Right ventricle myocardium superior (tissue), 1 donor: ENCODE data around the gene LAPTM4A. TPM values are rescaled to one million over a fixed set of nuclear protein-coding genes. Genes with fewer than 3 reads are reported as not detected.
"Not testable (repeated sequence)": the region's sequence is repeated elsewhere in the genome, so short reads cannot be mapped to it uniquely, and the experiment has no call there.

ENCODE experiments used
- ATAC-seq: fragments of 200-7000 bp; cut with Tn5 transposase; one replicate; pipeline ENCODE4 v1.9.1; 2020; ENCODE audit warnings: mild to moderate bottlenecking; ENCODE audit not compliant: poor library complexity
- DNase-seq: peaks from one replicate; pipeline ENCODE4 v3.0.0-alpha.2; 2020
- intact Hi-C: fragments of 100-400 bp; cut with DNase I; formaldehyde crosslinking; loops from one replicate; pipeline ENCODE4 v1.11.2; 2022
- long read RNA-seq: library from polyadenylated mRNA; unstranded; transcript quantifications from one replicate; pipeline ENCODE4 v2.0.0, GENCODE V29; 2021
- total RNA-seq: library from RNA; stranded (reverse); fragmentation: NEBNext Ultra II Directional; extraction: Animal tissue kit (Norgen Biotek cat#: 25700); gene quantifications from one replicate; pipeline ENCODE4 v1.2.1, GENCODE V29; 2021
- donor health status: DM: no; HTN: yes; CAD: no; lungs with severe emphysema.

Gene LAPTM4A
- total RNA-seq = 217 TPM
- long read RNA-seq, transcript LAPTM4A-201 (7 exons, 1,765 nt) = major isoform, 330 of 343 reads
- long read RNA-seq, partial matches to known transcripts = 1 of 343 reads
- long read RNA-seq, other reads (novel, unspliced or antisense) = 12 of 343 reads

- ATAC-seq (peak; percentile 96), DNase-seq (peak; percentile 99)
- intact Hi-C loops = no loop called here
Observed at GRCh38 chr2:20051532-20052228, at the start of gene LAPTM4A. TSS of gene LAPTM4A (minus strand) at chr2:20051628. CDS start at chr2:20051520, 108 bp downstream.

GRCh38 chr2:20100711-20101110 is 49.3 kb upstream of the LAPTM4A start:
- intact Hi-C loops = no loop called here
- DNase-seq = no peak
- ATAC-seq = no peak

GRCh38 chr2:20099780-20100179 is 48.4 kb upstream of the LAPTM4A start:
- intact Hi-C loops = loop anchor here (5.0 kb wide), 1 partner anchor 142 kb away; no protein-coding TSS in a partner anchor
- ATAC-seq (no peak), DNase-seq (no peak)

GRCh38 chr2:20097889-20098714 is 46.7 kb upstream of the LAPTM4A start:
- ATAC-seq (peak; percentile 93), DNase-seq (peak; percentile 89)
- intact Hi-C loops = loop anchor here (1.0 to 5.0 kb wide), 2 partner anchors 85 to 141 kb away; no protein-coding TSS in a partner anchor

- ATAC-seq = no peak
- intact Hi-C loops = loop anchor here (5.0 kb wide), 1 partner anchor 138 kb away; no protein-coding TSS in a partner anchor
- no peak for DNase-seq
Observed at GRCh38 chr2:20095469-20095868, 44.0 kb upstream of the LAPTM4A start.

GRCh38 chr2:20094955-20095354 is 43.5 kb upstream of the LAPTM4A start:
- intact Hi-C loops = loop anchor here (5.0 kb wide), 1 partner anchor 138 kb away; no protein-coding TSS in a partner anchor
- DNase-seq (no peak), ATAC-seq (no peak)

- DNase-seq (no peak), ATAC-seq (no peak)
- intact Hi-C loops = no loop called here
Observed at GRCh38 chr2:20094142-20094755, 42.8 kb upstream of the LAPTM4A start.

- DNase-seq (peak; percentile 76), ATAC-seq (peak; percentile 77)
- intact Hi-C loops = loop anchor here (1.0 kb wide), 1 partner anchor 77 kb away; no protein-coding TSS in a partner anchor
Observed at GRCh38 chr2:20093263-20094141, 42.1 kb upstream of the LAPTM4A start.

GRCh38 chr2:20092901-20093235 is 41.4 kb upstream of the LAPTM4A start:
- ATAC-seq (no peak), DNase-seq (no peak)
- intact Hi-C loops = loop anchor here (1.0 kb wide), 1 partner anchor 77 kb away; no protein-coding TSS in a partner anchor

GRCh38 chr2:20092226-20092900 is 40.9 kb upstream of the LAPTM4A start:
- intact Hi-C loops = no loop called here
- DNase-seq = no peak
- ATAC-seq = no peak

GRCh38 chr2:20091305-20091991 is 40.0 kb upstream of the LAPTM4A start:
- intact Hi-C loops = no loop called here
- DNase-seq = peak; percentile 81
- peak; percentile 81 for ATAC-seq

GRCh38 chr2:20089715-20090464 is 38.5 kb upstream of the LAPTM4A start:
- DNase-seq = no peak
- no peak for ATAC-seq
- intact Hi-C loops = no loop called here

GRCh38 chr2:20085909-20086308 is 34.5 kb upstream of the LAPTM4A start:
- ATAC-seq, DNase-seq, intact Hi-C loops: not testable (repeated sequence)

- DNase-seq, ATAC-seq, intact Hi-C loops: not testable (repeated sequence)
Observed at GRCh38 chr2:20082812-20083211, 31.4 kb upstream of the LAPTM4A start.

- DNase-seq (no peak), ATAC-seq (no peak)
- intact Hi-C loops = no loop called here
Observed at GRCh38 chr2:20081841-20082240, 30.4 kb upstream of the LAPTM4A start.

- DNase-seq (no peak), ATAC-seq (no peak)
- intact Hi-C loops = no loop called here
Observed at GRCh38 chr2:20080839-20081415, 29.5 kb upstream of the LAPTM4A start.
